ENCODE results near the gene ATP13A1.
"Not testable (repeated sequence)": the region's sequence is repeated elsewhere in the genome, so short reads cannot be mapped to it uniquely, and the experiment has no call there.

Gene ATP13A1

GRCh38 chr19:19619181-19619848 is 44.2 kb downstream of the ATP13A1 start:
- no peak for DNase-seq (ENCODE audit: low spot score)

GRCh38 chr19:19618219-19619051 is 45.0 kb downstream of the ATP13A1 start, which contains the start of gene PBX4:
PBX4 (minus strand) TSS chr19:19618687; CDS start chr19:19618629, 58 bp downstream.
- peak; percentile 98 for DNase-seq (ENCODE audit: low spot score)

GRCh38 chr19:19615086-19615485 is 48.4 kb downstream of the ATP13A1 start:
- DNase-seq (ENCODE audit: low spot score): no peak

- DNase-seq (ENCODE audit: low spot score): no peak
Measured at GRCh38 chr19:19613506-19613905, 50.0 kb downstream of the ATP13A1 start.

- DNase-seq (ENCODE audit: low spot score): no peak
Measured at GRCh38 chr19:19610376-19611202, 52.9 kb downstream of the ATP13A1 start.

- not testable (repeated sequence) for DNase-seq (ENCODE audit: low spot score)
Measured at GRCh38 chr19:19606686-19607085, 56.8 kb downstream of the ATP13A1 start.

- DNase-seq (ENCODE audit: low spot score): no peak
Measured at GRCh38 chr19:19606021-19606420, 57.5 kb downstream of the ATP13A1 start.

- no peak for DNase-seq (ENCODE audit: low spot score)
Measured at GRCh38 chr19:19602713-19603324, 60.7 kb downstream of the ATP13A1 start.

- DNase-seq (ENCODE audit: low spot score): no peak
Measured at GRCh38 chr19:19602136-19602712, 61.3 kb downstream of the ATP13A1 start.

GRCh38 chr19:19600793-19601330 is 62.6 kb downstream of the ATP13A1 start:
- DNase-seq (ENCODE audit: low spot score): no peak

GRCh38 chr19:19598728-19599451 is 64.6 kb downstream of the ATP13A1 start:
- not testable (repeated sequence) for DNase-seq (ENCODE audit: low spot score)

- DNase-seq (ENCODE audit: low spot score): no peak
Measured at GRCh38 chr19:19597809-19598306, 65.6 kb downstream of the ATP13A1 start.

Data from NAMALWA (cell line).